GM18867 (cell line): Measurements from ENCODE around the gene WFDC9.
A peak's percentile ranks its signal among the peaks of the same experiment; 100 is the strongest.
"Not testable (repeated sequence)": the region's sequence is repeated elsewhere in the genome, so short reads cannot be mapped to it uniquely, and the experiment has no call there.

Source experiments
- ATAC-seq: cut with Tn5 transposase; IDR thresholded peaks from one replicate; pipeline ENCODE4 v1.9.1; 2021; ENCODE audit warnings: mild to moderate bottlenecking, moderate library complexity; ENCODE audit not compliant: unreplicated experiment

Gene WFDC9

DNA sequence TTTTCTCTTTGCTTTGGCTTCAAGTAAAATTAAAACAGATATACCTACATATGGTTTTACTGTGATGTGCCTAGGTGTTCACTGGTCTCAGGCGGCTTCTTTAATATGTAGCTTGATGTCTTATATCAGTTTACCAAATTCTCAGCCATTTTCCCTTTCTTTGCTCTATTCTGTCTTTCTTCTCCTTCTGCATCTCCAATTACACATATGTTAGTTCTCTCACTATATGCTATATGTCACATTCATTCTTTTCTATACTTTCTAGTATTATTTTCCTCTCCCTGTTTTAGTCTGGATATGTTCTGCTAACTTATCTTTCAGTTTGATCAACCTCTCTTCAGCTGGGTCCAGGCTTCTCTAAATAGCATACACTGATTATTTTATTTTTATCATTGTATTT, 37.6 kb downstream of the WFDC9 start:
- ATAC-seq, result no peak

DNA sequence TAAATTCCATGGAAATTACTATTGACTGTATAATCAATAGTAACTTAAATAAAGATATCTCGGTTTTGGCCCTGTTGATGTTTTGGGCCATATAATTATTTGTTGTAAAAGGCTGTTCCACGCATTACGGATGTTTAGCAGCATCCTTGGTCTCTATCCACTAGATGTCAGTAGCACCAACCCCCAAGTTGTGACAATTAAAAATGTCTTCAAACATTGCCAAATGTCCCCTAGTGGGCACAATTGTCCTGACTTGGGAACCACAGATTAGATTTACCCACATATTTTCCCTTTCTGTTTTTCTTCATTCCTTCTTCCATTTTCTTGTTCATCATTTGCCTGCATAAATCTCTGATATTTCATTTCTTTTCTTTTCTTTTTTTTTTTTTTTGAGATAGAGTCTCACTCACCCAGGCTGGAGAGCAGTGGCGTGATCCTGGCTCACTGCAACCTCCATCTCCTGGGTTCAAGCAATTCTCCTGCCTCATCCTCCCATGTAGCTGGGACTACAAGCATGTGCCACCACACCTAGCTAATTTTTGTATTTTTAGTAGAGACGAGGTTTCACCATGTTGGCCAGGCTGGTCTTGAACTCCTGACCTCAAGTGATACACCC, 38.4 kb downstream of the WFDC9 start:
- peak; percentile 53 for ATAC-seq

GRCh38 chr20:45589725-45590124, 41.4 kb downstream of the WFDC9 start:
- ATAC-seq, result no peak

DNA sequence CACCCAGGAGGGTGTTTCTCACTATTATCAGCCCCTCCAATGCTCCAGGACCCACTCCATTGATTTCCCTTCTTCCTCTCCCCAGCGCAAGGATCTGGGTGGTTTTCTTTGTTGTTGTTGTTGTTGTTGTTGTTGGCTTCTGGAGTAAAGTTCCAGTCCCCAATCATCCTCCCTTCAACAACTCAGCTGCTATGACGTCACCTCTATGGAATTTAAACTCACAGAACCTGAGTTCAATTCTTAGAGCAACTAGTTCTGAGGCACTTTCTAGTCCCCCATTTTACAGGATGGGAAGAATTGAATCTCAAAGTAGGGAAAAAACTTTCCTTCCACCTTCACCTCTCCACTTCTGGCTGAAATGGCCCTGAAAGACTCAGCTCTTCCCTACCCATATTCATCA, 42.3 kb downstream of the WFDC9 start:
- no peak for ATAC-seq

GRCh38 chr20:45585986-45586385, 45.1 kb downstream of the WFDC9 start:
- not testable (repeated sequence) for ATAC-seq

DNA sequence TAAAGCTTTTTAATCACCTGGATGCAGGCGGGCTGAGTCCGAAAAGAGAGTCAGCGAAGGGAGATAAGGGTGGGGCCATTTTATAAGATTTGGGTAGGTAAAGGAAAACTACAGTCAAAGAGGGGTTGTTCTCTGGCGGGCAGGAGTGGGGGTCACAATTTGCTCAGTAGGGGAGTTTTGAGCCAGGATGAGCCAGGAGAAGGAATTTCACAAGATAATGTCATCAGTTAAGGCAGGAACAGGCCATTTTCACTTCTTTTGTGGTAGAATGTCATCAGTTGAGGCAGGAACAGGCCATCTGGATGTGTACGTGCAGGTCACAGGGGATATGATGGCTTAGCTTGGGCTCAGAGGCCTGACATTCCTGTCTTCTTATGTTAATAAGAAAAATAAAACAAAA, 46.8 kb downstream of the WFDC9 start:
- ATAC-seq, result not testable (repeated sequence)

DNA sequence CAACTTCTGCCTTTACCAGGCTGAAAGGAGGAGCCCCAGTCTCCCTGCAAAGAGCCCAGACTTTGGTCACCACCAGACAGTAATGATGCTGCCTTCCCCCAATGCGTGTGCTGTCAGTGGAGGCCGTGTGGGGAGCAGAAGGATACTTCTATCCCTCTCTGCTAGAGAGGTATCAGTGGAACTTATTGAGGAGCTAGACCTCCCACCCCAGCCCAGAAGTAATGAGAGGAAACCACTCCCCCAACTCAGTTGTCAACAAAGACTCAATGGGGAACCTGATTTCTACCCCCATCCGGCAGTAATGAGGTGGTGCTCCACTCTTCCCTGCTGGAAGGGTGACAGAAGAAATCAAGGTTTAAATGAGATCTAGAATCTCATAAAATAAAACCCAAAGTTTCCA, 47.6 kb downstream of the WFDC9 start:
- no peak for ATAC-seq

- ATAC-seq, result no peak
Observed at GRCh38 chr20:45581702-45582101, 49.4 kb downstream of the WFDC9 start.

GRCh38 chr20:45579184-45579583, 51.9 kb downstream of the WFDC9 start, which contains the start of gene WFDC8:
WFDC8 (minus strand) TSS chr20:45579284; CDS start chr20:45579247, 37 bp downstream.
- no peak for ATAC-seq

- ATAC-seq, result no peak
Observed at GRCh38 chr20:45578231-45578630, 52.9 kb downstream of the WFDC9 start.

GRCh38 chr20:45576995-45577394, 54.1 kb downstream of the WFDC9 start:
- no peak for ATAC-seq

- no peak for ATAC-seq
Observed at GRCh38 chr20:45575931-45576330, 55.2 kb downstream of the WFDC9 start.

GRCh38 chr20:45569650-45570049, 61.4 kb downstream of the WFDC9 start:
- not testable (repeated sequence) for ATAC-seq

DNA sequence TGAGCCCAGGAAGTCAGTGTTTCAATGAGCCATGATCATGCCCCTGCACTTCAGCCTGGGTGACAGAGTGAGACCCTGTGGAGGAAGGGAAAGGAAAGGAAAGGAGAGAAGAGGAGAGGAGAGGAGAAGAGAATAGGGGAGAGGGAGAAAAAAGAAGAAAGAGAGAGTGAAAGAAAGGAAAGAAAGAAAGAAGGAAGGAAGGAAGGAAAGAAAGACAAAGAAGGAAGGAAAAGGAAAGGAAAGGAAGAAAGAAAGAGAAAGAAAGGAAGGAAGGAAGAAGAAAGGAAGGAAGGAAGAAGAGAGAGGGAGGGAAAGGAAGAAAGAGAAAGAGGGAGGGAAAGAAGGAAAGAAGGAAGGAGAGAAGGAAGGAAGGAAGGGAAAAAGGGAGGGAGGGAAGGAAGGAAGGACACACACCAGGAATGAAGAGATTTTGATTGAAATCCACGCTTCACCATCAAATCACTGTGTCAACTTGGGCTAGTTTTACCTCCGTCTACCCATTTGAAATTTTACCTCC, 66.3 kb downstream of the WFDC9 start:
- no peak for ATAC-seq
